Measurements from ENCODE around the gene LRRC46.

The LRRC46 gene

GRCh38 chr17:47830396-47831002 is 971 bp upstream of the LRRC46 start:
- no peak for DNase-seq (ENCODE audit: low read depth)

GRCh38 chr17:47831934-47832327 is 461 bp downstream of the LRRC46 start:
- no peak for DNase-seq (ENCODE audit: low read depth)

GRCh38 chr17:47834756-47835155 is 3.3 kb downstream of the LRRC46 start:
- DNase-seq (ENCODE audit: low read depth), result no peak

- no peak for DNase-seq (ENCODE audit: low read depth)
Observed at GRCh38 chr17:47836601-47837000, 5.1 kb downstream of the LRRC46 start.

GRCh38 chr17:47837401-47838039 is 6.0 kb downstream of the LRRC46 start:
- no peak for DNase-seq (ENCODE audit: low read depth)

GRCh38 chr17:47838636-47839035 is 7.2 kb downstream of the LRRC46 start:
- DNase-seq (ENCODE audit: low read depth), result no peak

- no peak for DNase-seq (ENCODE audit: low read depth)
Observed at GRCh38 chr17:47839071-47839470, 7.6 kb downstream of the LRRC46 start.

GRCh38 chr17:47840001-47840741 is 8.7 kb downstream of the LRRC46 start:
- no peak for DNase-seq (ENCODE audit: low read depth)

- DNase-seq (ENCODE audit: low read depth), result peak; percentile 66
Observed at GRCh38 chr17:47840742-47841487, 9.4 kb downstream of the LRRC46 start, which contains the start of gene SCRN2. Gene SCRN2 (minus strand): TSS chr17:47841273. CDS start chr17:47840843, 430 bp downstream.

GRCh38 chr17:47841488-47842291 is 10.2 kb downstream of the LRRC46 start:
- DNase-seq (ENCODE audit: low read depth), result no peak

- no peak for DNase-seq (ENCODE audit: low read depth)
Observed at GRCh38 chr17:47843391-47843730, 11.9 kb downstream of the LRRC46 start.

GRCh38 chr17:47844227-47844626 is 12.8 kb downstream of the LRRC46 start:
- no peak for DNase-seq (ENCODE audit: low read depth)

- no peak for DNase-seq (ENCODE audit: low read depth)
Observed at GRCh38 chr17:47844814-47845715, 13.6 kb downstream of the LRRC46 start.

GRCh38 chr17:47845716-47846075 is 14.2 kb downstream of the LRRC46 start:
- no peak for DNase-seq (ENCODE audit: low read depth)

GRCh38 chr17:47846716-47847340 is 15.4 kb downstream of the LRRC46 start:
- DNase-seq (ENCODE audit: low read depth), result no peak

GRCh38 chr17:47847341-47848197 is 16.1 kb downstream of the LRRC46 start:
- DNase-seq (ENCODE audit: low read depth), result no peak

GRCh38 chr17:47848198-47848513 is 16.7 kb downstream of the LRRC46 start:
- DNase-seq (ENCODE audit: low read depth), result no peak

- no peak for DNase-seq (ENCODE audit: low read depth)
Observed at GRCh38 chr17:47850373-47850691, 18.9 kb downstream of the LRRC46 start.

All from T follicular helper cell (primary cell).